NCI-H146 treated with DMSO at 0.1 percent for 48 hours (cell line): ENCODE results near the gene RALA.

Source experiments
- DNase-seq: peaks from one replicate; lab custom pipeline; 2025; ENCODE audit not compliant: unreplicated experiment; lab: John Stamatoyannopoulos, UW

RALA gene

GRCh38 chr7:39613577-39613976 lies 9.8 kb upstream of the RALA start:
- no peak for DNase-seq

GRCh38 chr7:39614299-39614698 lies 9.1 kb upstream of the RALA start:
- DNase-seq: no peak

- peak; percentile 4 for DNase-seq
Observed at GRCh38 chr7:39615350-39615975, 7.9 kb upstream of the RALA start.

- DNase-seq: no peak
Observed at GRCh38 chr7:39616138-39616537, 7.2 kb upstream of the RALA start.

- no peak for DNase-seq
Observed at GRCh38 chr7:39617005-39617404, 6.4 kb upstream of the RALA start.

GRCh38 chr7:39618868-39619267 lies 4.5 kb upstream of the RALA start:
- DNase-seq: no peak

GRCh38 chr7:39620486-39620885 lies 2.9 kb upstream of the RALA start:
- no peak for DNase-seq

- DNase-seq: no peak
Observed at GRCh38 chr7:39621261-39621660, 2.1 kb upstream of the RALA start.

GRCh38 chr7:39621784-39622411 lies 1.5 kb upstream of the RALA start:
- peak; percentile 26 for DNase-seq

GRCh38 chr7:39622609-39623008 lies 763 bp upstream of the RALA start:
- peak; percentile 32 for DNase-seq

GRCh38 chr7:39623732-39624441 lies 515 bp downstream of the RALA start:
- DNase-seq: no peak

- DNase-seq: peak; percentile 22
Observed at GRCh38 chr7:39624442-39624807, 1.1 kb downstream of the RALA start.

GRCh38 chr7:39624935-39625694 lies 1.7 kb downstream of the RALA start:
- DNase-seq: no peak

GRCh38 chr7:39631736-39632308 lies 8.4 kb downstream of the RALA start:
- no peak for DNase-seq

GRCh38 chr7:39633563-39634477 lies 10.4 kb downstream of the RALA start:
- DNase-seq: no peak

- DNase-seq: no peak
Observed at GRCh38 chr7:39634478-39634805, 11.1 kb downstream of the RALA start.

- no peak for DNase-seq
Observed at GRCh38 chr7:39637400-39637799, 14.0 kb downstream of the RALA start.

GRCh38 chr7:39637963-39638485 lies 14.7 kb downstream of the RALA start:
- no peak for DNase-seq

GRCh38 chr7:39642896-39643295 lies 19.5 kb downstream of the RALA start:
- DNase-seq: no peak

GRCh38 chr7:39644170-39644569 lies 20.8 kb downstream of the RALA start:
- DNase-seq: no peak
